ENCODE results near the gene MPST.

Gene MPST

DNA sequence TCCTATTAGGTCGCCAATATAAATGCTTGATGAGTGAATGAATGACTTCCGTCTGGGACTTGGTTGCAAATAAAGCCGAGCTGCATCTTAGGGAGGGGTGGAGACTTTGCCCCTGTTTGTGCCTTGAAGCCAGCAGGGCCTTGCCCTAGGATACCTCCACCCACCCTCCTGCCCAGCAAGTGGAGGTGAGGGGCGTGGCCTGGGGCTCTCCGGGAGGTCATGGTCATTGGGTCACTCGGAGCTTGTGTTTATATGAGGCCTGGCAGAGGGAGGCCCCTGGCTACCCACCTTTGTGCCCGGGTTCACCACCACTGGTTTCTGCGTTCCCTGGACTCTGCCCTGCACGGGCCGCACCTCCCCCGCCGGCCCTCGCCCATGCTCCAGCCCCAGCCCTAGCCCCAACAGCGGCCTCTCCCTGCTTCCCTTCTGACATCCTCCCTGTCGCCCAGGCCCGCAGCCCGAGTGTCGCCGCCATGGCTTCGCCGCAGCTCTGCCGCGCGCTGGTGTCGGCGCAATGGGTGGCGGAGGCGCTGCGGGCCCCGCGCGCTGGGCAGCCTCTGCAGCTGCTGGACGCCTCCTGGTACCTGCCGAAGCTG is 4.3 kb downstream of the MPST start:
- no peak for DNase-seq

DNA sequence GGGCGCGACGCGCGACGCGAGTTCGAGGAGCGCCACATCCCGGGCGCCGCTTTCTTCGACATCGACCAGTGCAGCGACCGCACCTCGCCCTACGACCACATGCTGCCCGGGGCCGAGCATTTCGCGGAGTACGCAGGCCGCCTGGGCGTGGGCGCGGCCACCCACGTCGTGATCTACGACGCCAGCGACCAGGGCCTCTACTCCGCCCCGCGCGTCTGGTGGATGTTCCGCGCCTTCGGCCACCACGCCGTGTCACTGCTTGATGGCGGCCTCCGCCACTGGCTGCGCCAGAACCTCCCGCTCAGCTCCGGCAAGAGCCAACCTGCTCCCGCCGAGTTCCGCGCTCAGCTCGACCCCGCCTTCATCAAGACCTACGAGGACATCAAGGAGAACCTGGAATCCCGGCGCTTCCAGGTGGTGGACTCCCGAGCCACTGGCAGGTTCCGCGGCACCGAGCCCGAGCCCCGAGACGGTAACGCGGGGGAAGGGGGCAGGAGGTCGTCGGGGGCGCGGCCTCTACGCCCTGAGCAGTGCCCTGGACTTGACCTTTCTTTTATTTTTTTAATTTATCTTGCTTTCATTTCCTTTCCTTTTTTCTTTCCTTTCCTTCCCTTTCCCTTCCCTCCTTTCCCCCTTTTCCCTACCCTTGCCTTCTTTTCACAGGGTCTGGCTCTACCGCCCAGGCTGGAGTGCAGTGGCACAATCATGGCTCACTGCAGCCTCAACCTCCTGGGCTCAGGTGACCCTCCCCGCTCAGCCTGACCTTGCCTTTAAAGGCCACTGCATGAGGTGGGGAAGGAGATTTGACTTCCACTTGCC is 5.0 kb downstream of the MPST start:
- no peak for DNase-seq

DNA sequence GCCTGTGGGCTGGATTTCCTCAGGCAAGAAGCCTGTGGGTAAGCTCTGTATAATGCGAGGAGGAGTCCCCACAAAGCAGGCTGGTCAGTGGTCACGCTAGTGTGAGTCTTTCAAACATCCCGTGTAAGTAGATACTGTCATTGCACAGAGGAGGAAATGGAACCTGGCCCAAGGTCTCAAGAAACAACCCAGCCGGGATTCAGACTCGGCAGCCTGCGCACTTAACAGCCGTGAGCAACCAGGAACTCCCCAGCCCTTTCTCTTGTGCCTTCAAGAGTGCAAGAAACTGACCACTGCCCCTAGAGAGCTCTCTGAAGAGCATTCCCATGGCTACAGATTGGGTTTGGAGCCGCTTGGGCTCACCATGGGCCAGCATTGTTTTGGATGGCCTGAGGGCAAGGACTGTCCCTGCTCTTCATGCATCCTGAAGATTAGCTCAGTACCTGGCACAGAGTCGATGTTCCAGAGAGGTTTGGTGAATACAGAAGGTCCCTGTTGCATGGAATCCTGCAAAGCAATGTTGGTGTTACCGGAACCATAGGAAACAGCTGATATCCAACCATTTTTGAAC is 6.0 kb downstream of the MPST start:
- no peak for DNase-seq

DNA sequence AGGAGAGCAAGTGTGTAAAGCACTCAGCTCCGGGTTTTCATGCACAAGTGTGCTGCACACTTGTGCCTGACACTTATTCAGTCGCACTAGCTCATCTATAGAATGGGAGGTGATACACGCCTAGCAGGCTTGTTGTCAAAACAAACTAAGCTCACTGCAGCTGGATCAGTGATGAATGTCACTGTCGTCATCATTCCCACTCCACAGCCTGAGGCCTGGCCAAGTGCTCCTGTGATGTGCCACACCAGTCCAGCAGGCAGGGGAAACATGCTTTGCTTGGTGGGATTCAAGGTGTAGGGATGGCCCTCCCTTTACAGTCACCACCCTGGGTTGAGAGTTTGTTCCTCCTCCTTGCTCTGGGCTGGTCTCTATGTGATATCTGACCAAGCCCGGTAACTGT is 6.8 kb downstream of the MPST start:
- no peak for DNase-seq

DNA sequence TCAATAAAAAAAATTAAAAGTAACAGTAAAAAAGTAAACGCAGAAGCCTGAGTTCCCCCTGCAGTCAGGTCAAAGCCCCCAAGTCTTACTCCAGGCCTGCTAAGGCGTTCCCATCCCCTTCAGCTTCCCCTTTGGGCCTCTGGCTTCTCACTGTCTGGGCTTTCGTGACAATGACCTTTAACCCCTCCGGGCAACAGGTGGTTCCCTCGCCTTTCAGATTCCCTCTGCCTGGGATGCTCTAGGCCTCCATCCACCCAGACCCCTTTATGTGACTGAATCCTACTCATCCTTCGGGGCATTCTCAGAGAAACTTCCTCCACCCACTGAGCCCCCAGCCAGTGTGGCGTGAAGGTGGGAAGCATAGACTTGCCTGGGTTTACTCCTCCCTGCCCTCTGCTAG is 8.0 kb downstream of the MPST start:
- no peak for DNase-seq

DNA sequence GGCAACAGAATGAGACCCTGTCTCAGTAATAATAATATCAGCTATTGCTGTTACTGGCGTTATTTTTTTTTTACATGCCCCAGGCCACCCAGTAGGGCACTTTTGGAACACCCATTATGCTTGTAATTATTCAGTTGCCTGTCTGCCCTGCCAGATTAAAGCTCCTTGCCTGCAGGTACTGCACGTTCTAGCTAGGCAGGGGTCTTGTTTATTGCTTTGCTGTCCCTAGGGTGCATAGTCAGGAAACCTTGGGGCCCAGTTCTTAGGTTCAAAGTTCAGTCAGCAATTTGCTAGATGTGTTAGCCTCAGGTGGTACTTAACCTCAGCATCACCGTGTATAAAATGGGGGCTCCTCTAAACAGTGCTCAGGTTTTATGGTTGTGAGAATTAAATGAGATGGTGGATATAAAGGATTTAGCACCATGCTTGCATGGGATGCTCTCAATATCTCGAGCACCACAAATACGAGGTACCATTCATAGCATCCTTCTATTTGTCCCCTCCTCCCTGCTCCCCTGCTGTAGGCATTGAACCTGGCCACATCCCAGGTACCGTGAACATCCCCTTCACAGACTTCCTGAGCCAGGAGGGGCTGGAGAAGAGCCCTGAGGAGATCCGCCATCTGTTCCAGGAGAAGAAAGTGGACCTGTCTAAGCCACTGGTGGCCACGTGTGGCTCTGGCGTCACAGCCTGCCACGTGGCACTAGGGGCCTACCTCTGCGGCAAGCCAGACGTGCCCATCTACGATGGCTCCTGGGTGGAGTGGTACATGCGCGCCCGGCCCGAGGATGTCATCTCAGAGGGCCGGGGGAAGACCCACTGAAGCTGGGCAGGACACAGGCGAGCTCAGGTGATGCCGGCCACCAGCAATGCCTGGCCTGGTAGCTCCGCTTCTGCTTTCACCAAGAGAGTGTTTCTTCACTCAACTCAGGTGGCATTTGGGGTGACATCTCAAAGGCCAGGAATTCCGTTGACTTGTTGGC is 9.4 kb downstream of the MPST start:
- DNase-seq, result no peak

DNA sequence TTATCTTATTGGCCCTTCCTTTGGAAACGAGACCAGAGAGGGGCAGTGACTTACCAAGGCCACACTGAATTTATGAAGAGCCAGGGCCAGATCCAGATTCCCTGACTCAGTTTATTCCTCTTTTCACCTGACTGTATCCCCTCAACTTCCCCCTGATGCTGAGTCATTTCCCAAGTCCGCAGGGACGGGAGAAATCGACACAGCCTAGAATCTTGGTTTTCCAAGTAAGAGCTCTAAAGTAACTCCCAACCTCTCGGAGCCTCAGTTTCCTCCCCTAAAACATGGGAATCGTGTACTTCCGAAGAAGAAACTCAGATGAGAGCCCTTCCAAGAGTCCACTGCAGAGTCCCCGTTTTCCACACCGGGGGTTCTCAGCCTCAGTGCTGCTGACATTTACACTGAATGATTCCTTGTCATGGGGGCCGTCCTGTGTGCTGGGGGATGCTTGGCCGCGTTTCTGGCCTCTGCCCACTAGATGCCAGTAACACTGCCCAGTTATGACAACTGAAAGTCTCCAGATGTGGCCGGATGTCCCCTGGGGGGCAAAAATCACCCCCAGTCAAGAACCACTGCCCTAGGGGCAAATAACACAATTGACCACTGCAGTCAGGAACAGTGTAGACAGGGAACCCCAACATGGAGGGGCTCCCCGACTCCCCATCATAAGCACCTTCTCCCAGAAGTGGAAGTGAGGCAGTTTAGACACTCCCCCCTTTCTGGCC is 11.2 kb downstream of the MPST start:
- DNase-seq, result no peak

DNA sequence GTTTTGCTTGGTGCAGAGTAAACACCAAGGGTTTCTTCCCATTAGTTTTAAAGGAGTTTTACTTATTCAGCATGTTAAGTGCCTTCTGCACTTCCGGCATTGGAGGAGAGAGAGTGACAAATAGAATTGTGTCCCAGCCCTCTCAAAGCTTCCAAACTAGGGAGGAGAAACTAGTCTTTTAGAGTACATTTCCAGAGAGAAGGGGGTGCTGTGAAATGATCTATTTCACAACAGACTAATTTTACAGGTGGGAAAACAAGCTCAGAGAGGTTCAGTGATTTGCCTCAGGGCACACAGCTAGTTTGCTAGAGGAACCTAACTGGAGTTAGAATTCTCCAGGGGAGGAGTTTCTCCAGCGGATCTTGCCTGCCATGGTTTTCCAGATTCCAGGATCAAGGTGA is 12.6 kb downstream of the MPST start:
- DNase-seq, result no peak

DNA sequence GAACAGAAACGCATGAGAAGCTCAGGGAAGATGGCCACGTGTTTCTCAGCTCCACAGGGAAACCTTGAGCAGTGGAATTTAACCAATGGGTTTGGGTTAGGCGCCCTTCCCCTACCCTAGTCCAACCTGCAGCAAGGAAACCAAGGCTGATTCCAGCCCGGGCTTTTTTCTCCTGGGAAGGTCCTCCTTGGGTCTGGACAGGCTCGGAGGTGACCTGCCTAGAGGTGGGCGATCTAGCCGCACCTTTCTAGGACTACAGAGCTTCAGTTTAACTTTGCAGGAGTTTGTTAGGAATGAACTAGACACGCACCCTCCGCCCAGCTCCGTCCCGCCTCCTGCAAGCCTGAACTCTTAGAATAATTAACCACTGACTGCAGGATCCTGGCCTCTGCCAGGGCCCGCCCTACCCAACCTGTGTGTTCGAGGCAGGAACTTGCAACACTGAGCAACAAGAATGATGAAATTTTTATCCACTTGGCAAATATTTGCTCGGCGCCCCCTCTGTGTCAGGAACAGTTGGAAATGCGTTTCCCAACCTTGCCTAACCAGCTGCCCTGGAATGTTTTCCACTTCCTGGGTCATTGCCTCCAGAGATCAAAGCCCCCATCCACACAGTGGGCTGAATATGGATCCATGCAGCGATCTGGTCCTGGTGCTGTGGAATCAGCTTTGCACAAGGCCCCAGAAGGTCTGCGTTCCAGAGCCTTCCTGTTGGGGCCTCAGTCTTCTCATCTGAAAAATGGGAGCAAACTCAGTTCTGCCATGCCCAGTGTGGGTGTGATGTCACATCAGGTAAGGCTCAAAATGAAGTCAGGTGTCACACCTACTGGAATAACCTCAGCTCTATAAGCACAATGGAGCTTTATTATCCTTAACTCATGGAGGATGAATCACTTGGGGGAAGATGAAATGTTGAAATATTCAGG is 13.3 kb downstream of the MPST start:
- DNase-seq, result no peak

DNA sequence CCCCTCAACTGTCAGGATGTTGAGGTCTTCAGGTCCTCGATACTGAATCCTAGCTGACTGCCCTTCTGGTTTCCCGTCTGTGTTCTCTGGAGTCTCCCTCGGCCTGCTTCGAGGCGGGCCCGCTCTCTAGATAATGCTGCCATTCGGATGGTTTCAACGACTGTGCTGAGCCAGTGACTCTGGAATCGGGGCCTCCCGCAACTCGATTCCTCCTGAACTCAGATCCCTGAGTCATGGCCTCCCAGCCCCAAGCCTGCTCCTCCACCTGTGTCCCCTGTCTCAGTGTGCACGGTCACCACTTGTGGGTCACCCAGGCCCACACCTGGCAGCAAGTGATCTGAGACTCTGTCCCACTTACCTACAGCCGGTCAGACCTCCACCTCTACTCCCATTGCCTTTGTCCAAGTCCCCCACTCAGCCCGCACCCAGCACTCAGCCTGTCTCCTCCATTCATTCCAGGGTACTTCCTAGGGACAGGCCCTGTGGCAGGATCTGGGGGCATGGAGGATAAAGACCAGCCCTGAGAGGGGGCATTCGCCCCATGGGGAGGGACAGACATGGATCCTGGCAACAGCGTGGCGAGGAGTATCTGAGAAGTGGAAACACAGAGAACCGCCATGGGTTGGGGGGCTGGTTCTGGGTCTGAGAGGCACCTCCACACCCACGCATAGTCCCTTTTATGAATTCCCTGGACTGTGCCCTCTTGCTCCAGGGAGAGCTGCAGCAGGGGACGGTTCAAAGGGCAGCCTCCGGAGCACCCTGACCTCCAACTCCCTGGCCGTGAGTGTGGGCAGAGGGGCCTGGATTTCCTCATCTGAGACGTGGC is 14.3 kb downstream of the MPST start:
- DNase-seq, result no peak

DNA sequence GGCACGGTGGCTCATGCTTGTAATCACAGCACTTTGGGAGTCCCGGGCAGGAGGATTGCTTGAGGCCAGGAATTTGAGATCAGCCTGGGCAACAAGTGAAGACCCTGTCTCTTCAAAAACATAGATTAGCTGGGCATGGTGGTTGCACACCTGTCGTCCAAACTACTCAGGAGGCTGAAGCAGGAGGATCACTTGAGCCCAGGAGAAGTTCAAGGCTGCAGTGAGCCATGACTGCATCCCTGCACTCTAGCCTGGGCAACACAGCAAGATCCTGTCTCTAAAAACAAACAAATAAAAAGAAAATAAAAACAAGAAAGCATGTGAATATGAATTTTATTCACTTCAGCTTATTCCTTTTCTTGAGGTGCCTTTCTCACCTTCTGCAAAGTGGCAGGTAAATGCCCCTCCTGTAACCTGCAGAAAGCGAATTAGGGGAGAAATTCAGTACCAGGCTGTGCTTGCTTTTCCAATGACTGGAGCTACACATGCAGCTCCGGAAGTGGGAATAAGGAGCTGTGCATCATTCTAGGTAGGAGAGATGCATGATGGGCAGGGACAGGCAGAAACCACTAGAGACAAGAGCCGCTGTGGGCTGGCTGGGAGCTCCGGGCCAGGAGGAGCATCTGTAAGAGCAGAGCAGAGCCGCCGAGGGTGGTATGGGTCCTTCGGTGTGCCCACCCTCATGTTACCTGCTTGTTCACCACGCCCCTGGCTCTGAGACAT is 17.3 kb downstream of the MPST start:
- no peak for DNase-seq

DNA sequence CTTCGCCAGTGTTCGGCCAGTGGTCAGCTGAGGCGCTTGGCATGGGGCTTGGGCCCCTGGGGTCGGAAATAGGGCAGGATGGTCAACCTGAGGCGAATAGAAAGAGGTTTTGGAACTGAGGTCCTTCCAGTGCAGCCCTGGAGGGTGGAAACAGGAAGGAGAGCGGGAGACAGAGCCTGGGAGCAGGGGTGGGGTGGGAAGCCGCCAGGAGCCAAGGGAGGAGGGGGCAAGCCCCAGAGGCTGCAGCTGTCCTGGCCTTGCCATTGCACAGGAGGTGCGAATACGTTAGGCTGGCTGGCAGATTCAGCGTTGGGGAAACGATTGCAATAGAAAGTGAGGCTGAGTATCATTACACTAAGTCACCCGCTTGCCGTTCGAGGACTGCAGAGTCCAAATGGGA is 18.1 kb downstream of the MPST start:
- no peak for DNase-seq

DNA sequence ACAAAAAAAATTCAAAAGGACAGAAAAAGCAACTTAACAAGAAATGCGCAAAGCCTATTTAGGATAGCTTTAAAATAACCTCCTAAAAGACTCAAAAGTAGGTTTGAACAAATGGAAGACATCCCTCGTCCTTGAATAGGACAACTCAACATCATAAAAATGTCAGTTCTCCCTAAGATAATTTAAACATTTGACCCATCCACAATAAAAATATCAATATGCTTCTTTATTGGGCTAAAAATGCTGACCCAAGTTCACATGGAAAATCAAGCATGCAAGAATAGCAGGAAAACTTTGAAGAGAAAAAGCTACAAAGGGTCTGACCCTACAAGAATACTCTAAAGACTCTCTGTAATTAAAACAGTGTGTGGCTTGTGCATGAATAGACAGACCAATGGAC is 19.9 kb downstream of the MPST start:
- no peak for DNase-seq

DNA sequence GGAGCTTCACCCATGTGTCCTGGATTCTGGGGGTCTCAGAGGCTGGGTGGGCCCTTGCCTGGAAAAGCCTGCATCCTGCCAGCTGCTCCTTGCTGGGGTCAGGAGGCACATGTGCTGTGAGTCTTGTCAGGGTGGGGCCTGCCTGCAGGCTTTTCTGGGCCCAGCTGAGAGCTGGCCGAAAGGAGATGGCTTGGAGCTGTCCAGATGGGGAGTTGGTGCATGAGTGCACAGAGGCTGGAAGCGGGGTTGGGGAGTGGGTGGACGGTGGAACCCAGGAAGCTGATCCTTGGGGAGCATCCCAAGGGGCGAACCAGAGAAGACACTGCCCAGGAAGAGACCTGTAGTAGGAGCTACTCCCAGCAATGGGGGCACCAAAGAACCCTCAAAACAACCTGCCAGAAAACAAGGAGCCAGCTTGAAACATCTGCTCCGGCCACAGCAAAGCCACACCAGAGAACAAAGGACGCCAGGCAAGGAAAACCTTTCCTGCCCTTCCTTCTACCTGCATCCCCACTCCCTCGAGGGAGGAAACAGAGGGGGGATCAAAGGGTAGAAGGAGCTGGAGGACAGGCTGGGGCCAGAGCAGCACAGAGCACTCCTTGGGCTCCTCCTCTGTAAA is 23.8 kb downstream of the MPST start:
- no peak for DNase-seq

DNA sequence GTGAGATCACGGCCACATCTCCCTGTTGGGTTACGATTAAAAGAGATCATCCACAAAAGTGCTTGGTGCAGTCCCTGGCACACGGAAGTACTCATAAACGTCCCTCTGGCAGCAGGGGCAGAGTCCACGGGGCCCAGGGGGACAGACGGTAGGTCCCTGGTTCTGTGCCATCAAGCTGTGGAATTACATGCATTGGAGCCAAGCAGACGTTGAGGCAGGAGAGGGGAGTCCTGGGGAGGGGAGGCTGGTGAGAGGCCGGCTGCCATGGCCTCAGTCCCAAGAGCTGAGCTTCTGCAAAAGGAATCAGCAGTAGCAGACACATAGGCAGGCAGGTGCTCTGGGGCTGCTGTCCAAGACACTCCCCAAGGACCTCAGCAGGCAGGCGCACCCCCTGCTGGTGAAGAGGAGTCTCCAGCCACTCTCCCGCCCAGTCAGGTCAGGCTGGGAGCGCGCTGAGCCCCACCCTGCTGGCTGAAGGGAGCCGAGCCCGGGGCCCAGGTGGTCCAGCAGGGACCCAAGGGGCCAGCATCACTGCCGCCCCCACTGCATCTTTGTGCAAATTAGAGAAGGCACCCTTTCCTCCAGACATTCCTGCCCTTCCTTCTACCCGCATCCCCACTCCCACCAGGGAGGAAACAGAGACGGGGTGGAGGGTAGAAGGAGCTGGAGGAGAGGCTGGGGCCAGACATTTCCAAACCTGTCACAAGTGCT is 24.4 kb downstream of the MPST start:
- no peak for DNase-seq

DNA sequence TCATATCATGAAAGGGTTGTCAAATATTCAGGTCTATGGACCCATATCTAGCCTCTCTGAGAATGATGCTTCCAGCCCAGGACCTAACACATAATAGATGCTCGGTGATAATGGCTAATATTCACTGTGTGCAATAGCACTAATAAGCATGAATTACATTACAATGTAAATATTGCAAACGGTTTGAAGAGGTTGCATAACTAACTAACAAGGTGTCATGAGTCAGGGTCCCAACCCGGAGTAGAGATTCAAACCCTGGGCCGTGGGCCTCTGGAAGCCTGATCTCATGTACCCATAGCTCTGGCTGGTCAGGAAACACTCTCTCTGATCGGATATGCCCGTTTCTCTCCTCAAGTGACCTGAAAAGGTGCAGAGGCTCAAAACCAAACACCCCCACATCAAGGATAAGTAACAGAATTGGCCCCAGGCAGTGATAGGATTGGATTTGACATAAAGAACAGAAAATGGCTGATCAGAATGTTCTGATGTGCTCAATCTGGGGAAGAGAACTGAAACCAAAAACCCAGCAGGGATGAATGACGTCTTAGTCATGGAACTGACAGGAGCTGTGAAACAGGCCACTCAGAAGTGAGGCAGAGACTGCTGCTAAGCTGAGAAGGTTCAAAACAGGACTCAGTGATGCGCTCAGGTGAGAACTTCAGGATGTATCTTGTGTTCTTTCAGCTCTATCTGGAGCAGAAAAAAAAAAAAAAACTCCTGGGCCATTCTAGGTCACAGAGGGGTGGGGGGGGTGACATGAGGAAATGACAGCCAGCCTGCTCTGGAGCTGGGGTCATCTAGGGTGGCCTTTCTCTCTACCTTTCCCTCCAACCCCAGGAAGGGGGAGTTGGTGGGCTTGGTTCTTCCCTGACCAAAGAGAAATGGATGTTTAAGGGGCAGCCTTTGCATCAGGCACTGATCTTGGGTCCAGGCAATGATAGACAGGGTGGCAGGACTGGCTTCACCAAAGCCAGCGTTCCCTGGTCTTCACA is 25.4 kb downstream of the MPST start:
- DNase-seq, result no peak

DNA sequence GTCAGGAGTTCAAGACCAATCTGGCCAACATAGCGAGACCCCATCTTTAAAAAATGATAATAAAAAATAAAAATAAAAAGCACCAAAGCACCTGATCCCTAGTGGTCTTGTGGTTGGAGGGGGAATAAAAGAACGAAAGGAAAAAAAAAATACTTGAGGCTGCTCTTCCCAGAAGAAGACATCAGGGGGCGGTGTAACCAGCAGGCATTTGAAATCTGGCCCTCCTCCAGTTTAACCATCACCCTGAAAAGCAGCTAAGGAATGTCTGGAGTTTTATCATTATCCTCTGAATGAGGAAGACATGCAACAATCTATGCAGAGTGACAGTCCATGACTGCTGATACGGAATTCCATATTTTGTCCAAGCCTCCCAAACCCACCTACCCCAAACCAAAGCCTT is 26.4 kb downstream of the MPST start:
- DNase-seq, result no peak
